IMR-90 (cell line): ENCODE data around the gene CDKAL1. TPM values are rescaled to one million over a fixed set of nuclear protein-coding genes. Genes with fewer than 3 reads are reported as not detected.

Experiments used
- ATAC-seq: fragments of 200-7000 bp; cut with Tn5 transposase; 2 replicates; pipeline ENCODE4 v1.9.1; 2020; ENCODE audit warnings: low read depth, mild to moderate bottlenecking, moderate library complexity
- BruUV-seq: library from RNA; stranded (reverse); fragments of 400-500 nt; replicated peaks from 2 replicates; lab custom pipeline; 2021; lab: Mats Ljungman, UMichigan
- CTCF ChIA-PET: fragments of 300-600 bp; formaldehyde crosslinking; extraction: SDS; loops from one replicate; lab custom pipeline; 2021; ENCODE audit warnings: antibody characterized with exemption; lab: Yijun Ruan, JAX
- POLR2A ChIA-PET: fragments of 300-600 bp; sonication (Branson Sonifier 250); formaldehyde crosslinking; loops from one replicate; lab custom pipeline; 2022; ENCODE audit warnings: antibody characterized with exemption; ENCODE audit not compliant: unreplicated experiment; lab: Charles Lee
- DNase-seq: peaks from one replicate; pipeline ENCODE4 v3.0.0; 2013
- H2AFZ ChIP-seq: replicated peaks from 2 replicates; pipeline ENCODE3; 2013; ENCODE audit warnings: low read length, mild to moderate bottlenecking; ENCODE audit not compliant: poor library complexity
- H2AK5ac ChIP-seq: 2 replicates; pipeline ENCODE4 v1.6.1; 2013; ENCODE audit warnings: low read depth, low read length, inconsistent platforms
- H2AK9ac ChIP-seq: replicated peaks from 2 replicates; pipeline ENCODE3; 2013; ENCODE audit warnings: mild to moderate bottlenecking, low read depth, low read length, moderate library complexity; ENCODE audit not compliant: poor library complexity
- H2BK120ac ChIP-seq: 2 replicates; pipeline ENCODE4 v1.6.1; 2013; ENCODE audit warnings: low read depth, low read length, inconsistent platforms
- H2BK15ac ChIP-seq: 3 replicates; pipeline ENCODE4 v1.6.1; 2013; ENCODE audit warnings: low read depth, low read length, inconsistent platforms
- H2BK20ac ChIP-seq: 2 replicates; pipeline ENCODE4 v1.6.1; 2013; ENCODE audit warnings: low read depth, mild to moderate bottlenecking, inconsistent platforms, low read length, moderate library complexity
- H2BK5ac ChIP-seq: 2 replicates; pipeline ENCODE4 v1.6.1; 2013; ENCODE audit warnings: mild to moderate bottlenecking, low read depth, low read length, inconsistent platforms; ENCODE audit not compliant: poor library complexity, severe bottlenecking
- H3K14ac ChIP-seq: replicated peaks from 2 replicates; pipeline ENCODE4 v1.6.1; 2013; ENCODE audit warnings: low read depth, low read length, inconsistent platforms
- H3K18ac ChIP-seq: 2 replicates; pipeline ENCODE4 v1.6.1; 2013; ENCODE audit warnings: low read depth, low read length, control low read depth
- H3K23ac ChIP-seq: 2 replicates; pipeline ENCODE4 v1.6.1; 2013; ENCODE audit warnings: low read depth, low read length, inconsistent platforms
- H3K27ac ChIP-seq: 2 replicates; pipeline ENCODE4 v1.5.1; 2013; ENCODE audit warnings: mild to moderate bottlenecking, control low read depth, low read length; ENCODE audit not compliant: insufficient read depth
- H3K27me3 ChIP-seq: 2 replicates; pipeline ENCODE4 v1.6.1; 2013; ENCODE audit warnings: low read length; ENCODE audit not compliant: control insufficient read depth, insufficient read depth
- H3K36me3 ChIP-seq: 2 replicates; pipeline ENCODE4 v1.6.1; 2013; ENCODE audit warnings: low read length, mixed read lengths; ENCODE audit not compliant: control insufficient read depth, insufficient read depth
- H3K4ac ChIP-seq: 2 replicates; pipeline ENCODE4 v1.6.1; 2013; ENCODE audit warnings: low read depth, low read length, inconsistent platforms
- H3K4me1 ChIP-seq: 2 replicates; pipeline ENCODE4 v1.6.1; 2013; ENCODE audit warnings: low read length, mixed read lengths; ENCODE audit not compliant: control insufficient read depth, insufficient read depth
- H3K4me2 ChIP-seq: 2 replicates; pipeline ENCODE4 v1.6.1; 2013; ENCODE audit warnings: low read depth, mild to moderate bottlenecking, control low read depth, low read length, moderate library complexity
- H3K4me3 ChIP-seq: 2 replicates; pipeline ENCODE4 v1.5.1; 2013; ENCODE audit warnings: low read depth, mild to moderate bottlenecking, control low read depth, low read length, moderate library complexity; ENCODE audit not compliant: insufficient read depth
- H3K56ac ChIP-seq: 2 replicates; pipeline ENCODE4 v1.6.1; 2013; ENCODE audit warnings: low read length, inconsistent platforms; ENCODE audit not compliant: insufficient read depth; ENCODE audit errors: extremely low read depth
- H3K79me1 ChIP-seq, 2 experiments: 2 replicates each; pipeline ENCODE4 v1.6.1; 2013; ENCODE audit warnings: low read length in 2 of 2, inconsistent platforms in 1 of 2, low read depth in 1 of 2
- H3K9ac ChIP-seq: 2 replicates; pipeline ENCODE4 v1.6.1; 2013; ENCODE audit warnings: low read depth, low read length, control low read depth
- H3K9me1 ChIP-seq: 2 replicates; pipeline ENCODE4 v1.6.1; 2013; ENCODE audit warnings: low read length, inconsistent platforms; ENCODE audit not compliant: insufficient read depth
- H3K9me3 ChIP-seq: 2 replicates; pipeline ENCODE4 v1.6.1; 2013; ENCODE audit warnings: low read length; ENCODE audit not compliant: control insufficient read depth, insufficient read depth
- H4K20me1 ChIP-seq: 2 replicates; pipeline ENCODE4 v1.6.1; 2013; ENCODE audit warnings: low read length, inconsistent platforms; ENCODE audit not compliant: insufficient read depth
- H4K5ac ChIP-seq: 2 replicates; pipeline ENCODE4 v1.6.1; 2013; ENCODE audit warnings: mild to moderate bottlenecking, low read depth, low read length, control low read depth
- H4K8ac ChIP-seq, 2 experiments: 2 replicates each; pipeline ENCODE4 v1.6.1; 2013; ENCODE audit warnings: low read depth in 2 of 2, low read length in 2 of 2, control low read depth in 1 of 2, inconsistent platforms in 1 of 2
- H4K91ac ChIP-seq: 2 replicates; pipeline ENCODE4 v1.6.1; 2013; ENCODE audit warnings: low read depth, low read length, inconsistent platforms; ENCODE audit not compliant: insufficient read depth
- CEBPB ChIP-seq: IDR thresholded peaks from 2 replicates; pipeline ENCODE4 v1.6.1; 2012; ENCODE audit warnings: low read depth, low read length, improper control_type of control experiment
- MAFK ChIP-seq: IDR thresholded peaks from 2 replicates; pipeline ENCODE4 v1.6.1; 2012; ENCODE audit warnings: low read depth, low read length, improper control_type of control experiment
- WGBS, 2 experiments: methylation state at CpG; one replicate each; pipeline versions ENCODE4 v1.1.5 to v1.1.7; 2013; ENCODE audit warnings: missing lambda C conversion rate in 2 of 2; ENCODE audit not compliant: insufficient read length in 1 of 2; ENCODE audit errors: extremely low coverage in 2 of 2; 5-methylcytosine and 5-hydroxymethylcytosine counted together
- dilution Hi-C: fragments of 300-500 bp; cut with HindIII; formaldehyde crosslinking; loops from one replicate; pipeline ENCODE4 v1.14.3; 2018; ENCODE audit warnings: low sequenced_read_pairs; ENCODE audit not compliant: unreplicated experiment
- in situ Hi-C: fragments of 300-500 bp; cut with MboI; formaldehyde crosslinking; loops from 3 replicates; pipeline ENCODE4 v1.14.3; 2019; ENCODE audit warnings: low sequenced_read_pairs, inconsistent platforms, mixed read lengths
- intact Hi-C: fragments of 100-400 bp; cut with micrococcal nuclease; formaldehyde crosslinking; loops from 2 replicates; pipeline ENCODE4 v1.10.0; 2022
- polyA plus RNA-seq, 3 experiments: library from polyadenylated mRNA; depleted of rRNA; stranded (reverse); fragments of >200 nt; gene quantifications; 2 replicates each; pipeline ENCODE4 v1.2.3, GENCODE V29; 2012; ENCODE audit warnings: low replicate concordance in 1 of 3
- total RNA-seq: library from RNA; depleted of rRNA; stranded (reverse); fragments of >200 nt; gene quantifications from 2 replicates; pipeline ENCODE4 v1.2.3, GENCODE V29; 2012
- TF ChIP-seq, protein P1 (sequence below): conservative IDR thresholded peaks from 2 replicates; pipeline ENCODE4 v1.5.1; 2012; ENCODE audit warnings: mild to moderate bottlenecking, low read depth, low read length, improper control_type of control experiment

The CDKAL1 gene
- total and polyA plus RNA-seq, 2 of the 4 experiments (the other 2 are of a cell fraction): 3.7 to 13.1 TPM

DNA sequence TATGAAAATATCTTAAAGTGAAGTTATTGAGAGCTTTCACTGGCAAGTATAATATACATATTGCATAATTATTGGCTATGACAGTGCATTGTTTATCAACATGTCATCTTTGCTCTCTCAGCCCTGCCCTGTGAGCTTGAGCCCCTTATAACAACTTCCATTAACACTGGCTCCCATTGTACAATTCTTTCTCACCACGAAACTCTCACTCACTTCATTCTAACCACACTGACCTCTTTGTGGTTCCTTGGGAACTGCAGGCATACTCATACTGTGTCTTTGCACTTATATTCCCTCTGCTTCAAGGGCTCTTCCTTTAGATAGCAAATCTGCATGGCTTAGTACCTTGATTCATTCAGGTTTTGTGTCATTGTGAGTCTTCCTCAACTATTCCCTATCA, 411.8 kb downstream of the CDKAL1 start:
- WGBS, 2 experiments: 44% methylated on average over 1 of the region's 1 CpG; no CpG with 5 or more reads in 1 of the 2 experiments
- in situ Hi-C loops: no loop called here
- no peak overlapping the region for H3K4me3 ChIP-seq
- H3K79me1 ChIP-seq: no peaks in the 10 kb centered on the region
- no peaks in the 10 kb centered on the region for H3K9me3 ChIP-seq
- H2BK20ac ChIP-seq: no peak overlapping the region
- no peak overlapping the region for H3K18ac ChIP-seq
- no peak overlapping the region for H3K56ac ChIP-seq
- intact Hi-C loops: no loop called here
- H3K9ac ChIP-seq: no peak overlapping the region
- H3K9me1 ChIP-seq: no peaks in the 10 kb centered on the region
- no peak overlapping the region for H2AK5ac ChIP-seq
- H3K27ac ChIP-seq: no peak overlapping the region
- BruUV-seq: no TSS peak
- H3K4ac ChIP-seq: no peak overlapping the region
- no peaks in the 10 kb centered on the region for H3K36me3 ChIP-seq
- ChIA-PET POLR2A (no interaction called here), CTCF (no interaction called here)
- no peak overlapping the region for H4K5ac ChIP-seq
- dilution Hi-C loops: no loop called here
- H4K20me1 ChIP-seq: no peaks in the 10 kb centered on the region
- DNase-seq (peak; percentile 53), ATAC-seq (peak; percentile 68)
- H3K14ac ChIP-seq: no peak overlapping the region
- no peak overlapping the region for H3K23ac ChIP-seq
- H2BK120ac ChIP-seq: no peak overlapping the region
- no peak overlapping the region for H2BK15ac ChIP-seq
- H2AK9ac ChIP-seq: no peak overlapping the region
- H3K4me2 ChIP-seq: no peak overlapping the region
- TF ChIP-seq, protein P1, sequence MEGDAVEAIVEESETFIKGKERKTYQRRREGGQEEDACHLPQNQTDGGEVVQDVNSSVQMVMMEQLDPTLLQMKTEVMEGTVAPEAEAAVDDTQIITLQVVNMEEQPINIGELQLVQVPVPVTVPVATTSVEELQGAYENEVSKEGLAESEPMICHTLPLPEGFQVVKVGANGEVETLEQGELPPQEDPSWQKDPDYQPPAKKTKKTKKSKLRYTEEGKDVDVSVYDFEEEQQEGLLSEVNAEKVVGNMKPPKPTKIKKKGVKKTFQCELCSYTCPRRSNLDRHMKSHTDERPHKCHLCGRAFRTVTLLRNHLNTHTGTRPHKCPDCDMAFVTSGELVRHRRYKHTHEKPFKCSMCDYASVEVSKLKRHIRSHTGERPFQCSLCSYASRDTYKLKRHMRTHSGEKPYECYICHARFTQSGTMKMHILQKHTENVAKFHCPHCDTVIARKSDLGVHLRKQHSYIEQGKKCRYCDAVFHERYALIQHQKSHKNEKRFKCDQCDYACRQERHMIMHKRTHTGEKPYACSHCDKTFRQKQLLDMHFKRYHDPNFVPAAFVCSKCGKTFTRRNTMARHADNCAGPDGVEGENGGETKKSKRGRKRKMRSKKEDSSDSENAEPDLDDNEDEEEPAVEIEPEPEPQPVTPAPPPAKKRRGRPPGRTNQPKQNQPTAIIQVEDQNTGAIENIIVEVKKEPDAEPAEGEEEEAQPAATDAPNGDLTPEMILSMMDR: 0 out of 2 replicates have a peak, but pooled peaks have one; percentile 14
- TF ChIP-seq CEBPB (no peak), MAFK (no peak)
- 0 out of 2 replicates have a peak, but pooled peaks cover 2% of the 10 kb centered on the region for H3K4me1 ChIP-seq
- no peak overlapping the region for H4K91ac ChIP-seq
- no peak overlapping the region for H4K8ac ChIP-seq
- no peak overlapping the region for H2BK5ac ChIP-seq
- no peak overlapping the region for H2AFZ ChIP-seq
- H3K27me3 ChIP-seq: no peaks in the 10 kb centered on the region
